C4-2B (cell line): ENCODE measurements around the gene RXFP2.

ENCODE experiments used
- ZFX ChIP-seq: fragments of 450-650 bp; IDR thresholded peaks from 2 replicates; pipeline ENCODE4 v1.6.1; 2017
- TF ChIP-seq, protein P1 (sequence below): fragments of 450-650 bp; conservative IDR thresholded peaks from 2 replicates; pipeline ENCODE4 v1.5.1; 2017; ENCODE audit warnings: mild to moderate bottlenecking

DNA sequence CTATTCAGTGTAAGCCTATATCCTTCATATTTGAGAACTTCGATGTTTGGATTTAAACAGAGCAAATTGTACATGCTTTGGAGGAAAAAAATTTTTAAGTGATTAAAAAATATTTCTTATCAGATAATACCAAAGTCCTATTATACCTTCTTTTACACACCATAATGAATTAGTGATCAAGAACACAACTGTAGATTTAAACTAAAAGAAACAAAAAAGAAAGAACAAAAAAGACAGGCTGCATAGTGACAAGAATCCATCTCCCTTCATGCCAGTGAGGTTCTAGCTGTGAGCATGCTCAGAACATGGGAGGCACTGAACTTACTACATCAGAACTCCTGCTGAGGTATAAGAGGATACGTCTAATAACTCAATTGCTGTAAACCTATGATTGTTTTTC is at the start of gene RXFP2:
- TF ChIP-seq, protein P1, sequence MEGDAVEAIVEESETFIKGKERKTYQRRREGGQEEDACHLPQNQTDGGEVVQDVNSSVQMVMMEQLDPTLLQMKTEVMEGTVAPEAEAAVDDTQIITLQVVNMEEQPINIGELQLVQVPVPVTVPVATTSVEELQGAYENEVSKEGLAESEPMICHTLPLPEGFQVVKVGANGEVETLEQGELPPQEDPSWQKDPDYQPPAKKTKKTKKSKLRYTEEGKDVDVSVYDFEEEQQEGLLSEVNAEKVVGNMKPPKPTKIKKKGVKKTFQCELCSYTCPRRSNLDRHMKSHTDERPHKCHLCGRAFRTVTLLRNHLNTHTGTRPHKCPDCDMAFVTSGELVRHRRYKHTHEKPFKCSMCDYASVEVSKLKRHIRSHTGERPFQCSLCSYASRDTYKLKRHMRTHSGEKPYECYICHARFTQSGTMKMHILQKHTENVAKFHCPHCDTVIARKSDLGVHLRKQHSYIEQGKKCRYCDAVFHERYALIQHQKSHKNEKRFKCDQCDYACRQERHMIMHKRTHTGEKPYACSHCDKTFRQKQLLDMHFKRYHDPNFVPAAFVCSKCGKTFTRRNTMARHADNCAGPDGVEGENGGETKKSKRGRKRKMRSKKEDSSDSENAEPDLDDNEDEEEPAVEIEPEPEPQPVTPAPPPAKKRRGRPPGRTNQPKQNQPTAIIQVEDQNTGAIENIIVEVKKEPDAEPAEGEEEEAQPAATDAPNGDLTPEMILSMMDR = no peak
- no peak for TF ChIP-seq ZFX
